Sigmoid colon (tissue), 7 donors: ENCODE data around the gene CEP152. TPM values are rescaled to one million over a fixed set of nuclear protein-coding genes. Genes with fewer than 3 reads are reported as not detected.

Experiments
- DNase-seq: peaks from one replicate; pipeline ENCODE4 v3.0.0-alpha.2; 2019
- H3K27ac ChIP-seq, 4 donors: fragments of 200-600 bp; sonication (generic); one replicate each; pipeline ENCODE4 v1.5.1; 2016 to 2019; ENCODE audit warnings: mild to moderate bottlenecking in 1 of 4
- H3K27me3 ChIP-seq, 3 donors: fragments of 200-600 bp; sonication (generic); one replicate each; pipeline ENCODE4 v1.5.1; 2019; ENCODE audit warnings: mild to moderate bottlenecking in 1 of 3
- H3K36me3 ChIP-seq, 4 donors: fragments of 200-600 bp; sonication (generic); one replicate each; pipeline ENCODE4 v1.5.1; 2016 to 2019
- H3K4me1 ChIP-seq, 4 donors: fragments of 200-600 bp; sonication (generic); one replicate each; pipeline ENCODE4 v1.5.1; 2017 to 2019
- H3K4me3 ChIP-seq, 4 donors: fragments of 200-600 bp; sonication (generic); one replicate each; pipeline ENCODE4 v1.5.1; 2017 to 2019; ENCODE audit warnings: mild to moderate bottlenecking in 2 of 4, moderate library complexity in 1 of 4
- H3K9me3 ChIP-seq, 4 donors: fragments of 200-600 bp in 3 of 4; sonication (generic) in 3 of 4; one replicate each; pipeline versions ENCODE4 v1.5.1 to v1.6.1; 2013 to 2019
- EP300 ChIP-seq, 4 donors: sonication (generic); formaldehyde crosslinking; IDR thresholded peaks; one replicate each; pipeline ENCODE4 v1.6.1; 2017; ENCODE audit warnings: antibody characterized with exemption in 4 of 4
- POLR2A ChIP-seq, 2 donors: fragments of 450-650 bp; IDR thresholded peaks; one replicate each; pipeline ENCODE4 v1.6.1; 2016; ENCODE audit warnings: antibody characterized with exemption in 2 of 2, mild to moderate bottlenecking in 2 of 2, moderate library complexity in 2 of 2
- POLR2AphosphoS5 ChIP-seq, 4 donors: sonication (generic); formaldehyde crosslinking; IDR thresholded peaks; one replicate each; pipeline ENCODE4 v1.6.1; 2017; ENCODE audit warnings: antibody characterized with exemption in 4 of 4
- WGBS, 2 donors: extraction: QIAGEN DNeasy Blood & Tissue Kit; methylation state at CpG; one replicate each; pipeline ENCODE4 v1.1.7; 2013; 5-methylcytosine and 5-hydroxymethylcytosine counted together
- intact Hi-C: fragments of 100-400 bp; cut with DNase I; formaldehyde crosslinking; loops from one replicate; pipeline ENCODE4 v1.15.1; 2023
- polyA plus RNA-seq, 3 donors: library from polyadenylated mRNA; stranded (reverse); fragments of 200-250 nt; gene quantifications; one replicate each; pipeline ENCODE4 v1.2.3, GENCODE V29; 2013
- total RNA-seq, 4 donors: library from RNA; depleted of rRNA; stranded (reverse); fragments of >200 nt; gene quantifications; one replicate each; pipeline ENCODE4 v1.1.0, GENCODE V29; 2016
- TF ChIP-seq, protein P1 (sequence below), 4 experiments: fragments of 450-650 bp in 3 of 4; fragments of 200-600 bp in 1 of 4; IDR thresholded peaks; one replicate each; pipeline ENCODE4 v1.5.1; 2016 to 2019; ENCODE audit warnings: antibody characterized with exemption in 4 of 4, mild to moderate bottlenecking in 3 of 4, moderate library complexity in 2 of 4
- donor health status: healthy with polysubstance abuse.
- donor health status: Bipolar disorder and iron deficiency.
- donor health status: healthy.

The CEP152 gene
- total and polyA plus RNA-seq, 7 donors, result 0.46 to 5.1 (median 3.1) TPM

- Histone ChIP-seq H3K36me3 (peaks cover 0 to 29% (median 0%) of the 10 kb centered on the region in 4 donors), H3K9me3 (no peaks in the 10 kb centered on the region), H3K4me1 (no peaks in the 10 kb centered on the region), H3K27ac (peak overlapping the region in 1 of 4 donors; percentile 25), H3K4me3 (no peak overlapping the region), H3K27me3 (no peaks in the 10 kb centered on the region)
- 75 to 88% methylated on average over 2 of the region's 2 CpGs for WGBS, 2 donors
- TF ChIP-seq POLR2A (IDR thresholded peaks at IDR 0.05), result no peak
- TF ChIP-seq, protein P1, sequence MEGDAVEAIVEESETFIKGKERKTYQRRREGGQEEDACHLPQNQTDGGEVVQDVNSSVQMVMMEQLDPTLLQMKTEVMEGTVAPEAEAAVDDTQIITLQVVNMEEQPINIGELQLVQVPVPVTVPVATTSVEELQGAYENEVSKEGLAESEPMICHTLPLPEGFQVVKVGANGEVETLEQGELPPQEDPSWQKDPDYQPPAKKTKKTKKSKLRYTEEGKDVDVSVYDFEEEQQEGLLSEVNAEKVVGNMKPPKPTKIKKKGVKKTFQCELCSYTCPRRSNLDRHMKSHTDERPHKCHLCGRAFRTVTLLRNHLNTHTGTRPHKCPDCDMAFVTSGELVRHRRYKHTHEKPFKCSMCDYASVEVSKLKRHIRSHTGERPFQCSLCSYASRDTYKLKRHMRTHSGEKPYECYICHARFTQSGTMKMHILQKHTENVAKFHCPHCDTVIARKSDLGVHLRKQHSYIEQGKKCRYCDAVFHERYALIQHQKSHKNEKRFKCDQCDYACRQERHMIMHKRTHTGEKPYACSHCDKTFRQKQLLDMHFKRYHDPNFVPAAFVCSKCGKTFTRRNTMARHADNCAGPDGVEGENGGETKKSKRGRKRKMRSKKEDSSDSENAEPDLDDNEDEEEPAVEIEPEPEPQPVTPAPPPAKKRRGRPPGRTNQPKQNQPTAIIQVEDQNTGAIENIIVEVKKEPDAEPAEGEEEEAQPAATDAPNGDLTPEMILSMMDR (IDR thresholded peaks at IDR 0.05), result no peak
- TF ChIP-seq POLR2AphosphoS5 (IDR thresholded peaks at IDR 0.05), result no peak
- no peak for TF ChIP-seq EP300 (IDR thresholded peaks at IDR 0.05)
- DNase-seq, result no peak
- intact Hi-C loops, result no loop called here
These were observed 26.1 kb downstream of the CEP152 start for GRCh38 chr15:48784756-48785155.

GRCh38 chr15:48782911-48783310 lies 28.0 kb downstream of the CEP152 start:
- no peaks in the 10 kb centered on the region for H3K4me1 ChIP-seq
- peaks cover 0 to 23% (median 0%) of the 10 kb centered on the region in 4 donors for H3K36me3 ChIP-seq
- TF ChIP-seq EP300 (IDR thresholded peaks at IDR 0.05) (no peak), POLR2AphosphoS5 (IDR thresholded peaks at IDR 0.05) (no peak), POLR2A (IDR thresholded peaks at IDR 0.05) (no peak)
- TF ChIP-seq, protein P1 (IDR thresholded peaks at IDR 0.05), result no peak
- 40 to 80% methylated on average over 2 of the region's 2 CpGs for WGBS, 2 donors
- intact Hi-C loops, result no loop called here
- no peak overlapping the region for H3K4me3 ChIP-seq
- H3K27ac ChIP-seq, result no peak overlapping the region
- H3K27me3 ChIP-seq, result no peaks in the 10 kb centered on the region
- H3K9me3 ChIP-seq, result no peaks in the 10 kb centered on the region
- no peak for DNase-seq

DNA sequence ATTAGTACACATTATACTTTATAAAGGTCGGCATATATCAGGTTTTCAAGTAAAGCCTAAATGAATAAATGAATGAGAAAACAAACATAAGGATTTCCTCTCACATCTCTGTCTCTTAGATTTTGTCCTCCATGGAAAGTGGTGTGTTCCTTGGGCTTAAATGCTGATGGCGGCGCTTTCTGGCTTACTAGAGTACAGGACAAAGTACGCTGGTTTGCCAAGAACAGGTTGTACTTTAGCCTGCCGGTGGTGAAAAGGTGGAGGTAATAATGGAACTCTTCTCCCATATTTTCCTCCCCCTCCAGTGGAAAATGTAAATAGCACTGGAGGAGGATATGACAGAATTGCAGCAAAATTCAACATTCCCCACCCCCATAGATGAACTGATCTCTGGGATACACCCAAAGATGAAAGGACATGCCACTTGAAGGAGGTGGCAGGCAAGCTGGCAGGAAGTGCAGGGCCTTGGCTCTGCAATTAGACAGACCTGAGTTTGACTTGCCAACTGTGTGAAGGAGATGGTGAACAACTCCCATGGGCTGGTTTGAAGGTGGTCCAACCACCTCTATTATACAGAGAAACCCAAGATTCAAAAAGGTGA lies 29.3 kb downstream of the CEP152 start:
- Histone ChIP-seq H3K4me3 (no peak overlapping the region), H3K36me3 (peaks cover 0 to 23% (median 0%) of the 10 kb centered on the region in 4 donors), H3K27me3 (no peaks in the 10 kb centered on the region), H3K9me3 (no peaks in the 10 kb centered on the region), H3K4me1 (no peaks in the 10 kb centered on the region), H3K27ac (no peak overlapping the region)
- TF ChIP-seq POLR2AphosphoS5 (IDR thresholded peaks at IDR 0.05), result no peak
- TF ChIP-seq, protein P1 (IDR thresholded peaks at IDR 0.05), result no peak
- no peak for TF ChIP-seq EP300 (IDR thresholded peaks at IDR 0.05)
- TF ChIP-seq POLR2A (IDR thresholded peaks at IDR 0.05), result no peak
- no peak for DNase-seq
- intact Hi-C loops, result no loop called here
- WGBS, 2 donors, result 79 to 93% methylated on average over 5 of the region's 5 CpGs

- H3K36me3 ChIP-seq, result peaks cover 0 to 23% (median 0%) of the 10 kb centered on the region in 4 donors
- intact Hi-C loops, result no loop called here
- 89 to 96% methylated on average over 2 of the region's 2 CpGs for WGBS, 2 donors
These were observed 29.9 kb downstream of the CEP152 start for GRCh38 chr15:48781017-48781416.

More at GRCh38 chr15:48781017-48781416, 29.9 kb downstream of the CEP152 start:
- H3K27ac ChIP-seq, result no peak overlapping the region
- DNase-seq, result no peak
- H3K27me3 ChIP-seq, result no peaks in the 10 kb centered on the region
- no peak overlapping the region for H3K4me3 ChIP-seq
- no peak for TF ChIP-seq EP300 (IDR thresholded peaks at IDR 0.05)
- TF ChIP-seq POLR2AphosphoS5 (IDR thresholded peaks at IDR 0.05), result no peak
- no peak for TF ChIP-seq POLR2A (IDR thresholded peaks at IDR 0.05)
- TF ChIP-seq, protein P1 (IDR thresholded peaks at IDR 0.05), result no peak
- no peaks in the 10 kb centered on the region for H3K4me1 ChIP-seq
- no peaks in the 10 kb centered on the region for H3K9me3 ChIP-seq
